ENCODE data around the gene ACTR3. TPM values are rescaled to one million over a fixed set of nuclear protein-coding genes. Genes with fewer than 3 reads are reported as not detected.

Gene ACTR3
- total RNA-seq, 4 donors from 2014 or later = 59.7 to 161 (median 124) TPM

DNA sequence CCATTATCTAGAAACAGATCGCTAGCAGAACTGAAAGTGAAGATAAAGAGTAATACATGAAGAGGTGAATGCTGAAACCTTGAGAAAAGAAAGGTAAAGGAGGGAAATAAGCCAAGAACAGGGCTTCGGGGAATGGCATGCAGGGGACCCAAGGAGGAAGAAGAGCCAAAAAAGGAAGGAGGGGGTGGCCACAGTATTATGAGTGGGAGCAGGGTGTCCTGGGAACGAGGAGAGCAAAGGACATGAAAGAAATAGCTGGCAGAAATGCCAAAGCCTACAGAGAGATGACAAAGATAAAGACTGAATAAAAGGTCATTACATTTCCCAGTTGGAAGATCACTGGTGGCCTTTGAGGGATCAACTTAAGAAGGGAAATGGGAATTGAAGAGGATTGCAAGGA lies 82.9 kb downstream of the ACTR3 start:
- no peak for TF ChIP-seq CTCF (IDR thresholded peaks at IDR 0.05; ENCODE audit: low read depth)

DNA sequence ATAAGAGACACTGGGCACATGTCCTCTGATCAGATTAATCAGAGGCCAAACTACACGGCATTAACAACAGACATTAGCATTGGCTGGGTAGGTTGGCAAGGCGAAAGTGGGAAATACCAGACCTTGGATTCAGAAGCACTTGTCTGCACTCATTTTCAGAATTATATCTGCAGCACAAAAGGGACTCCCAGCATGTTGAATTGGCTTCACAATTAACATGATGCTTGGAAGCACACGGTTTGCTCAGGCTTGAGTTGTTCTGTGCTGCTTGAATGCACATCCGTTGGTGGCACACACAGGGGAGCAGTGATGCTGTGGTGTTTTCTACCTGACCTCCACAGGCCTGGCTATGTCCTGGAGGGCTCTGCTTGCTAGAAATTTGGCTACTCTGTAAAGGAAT lies 83.9 kb downstream of the ACTR3 start:
- no peak for TF ChIP-seq CTCF (IDR thresholded peaks at IDR 0.05; ENCODE audit: low read depth)

DNA sequence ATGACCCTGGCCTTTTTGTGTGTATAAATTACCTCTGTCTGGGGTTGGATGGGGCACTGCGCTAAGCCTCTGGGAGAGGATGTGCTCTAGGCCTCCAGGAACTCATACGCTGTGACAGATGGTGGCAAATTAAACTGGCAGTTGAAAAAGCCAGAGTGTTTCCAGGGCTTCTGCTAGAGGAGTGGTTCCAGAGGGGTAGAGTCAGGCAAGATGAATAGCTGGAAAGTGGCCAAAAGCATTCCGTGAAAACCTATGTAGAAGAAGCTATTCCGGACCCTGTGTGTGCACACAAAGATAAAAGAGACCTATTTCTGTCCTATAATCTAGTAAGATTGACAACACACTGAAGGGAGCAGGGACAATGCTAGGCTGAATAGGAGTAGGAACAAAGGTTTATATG lies 84.8 kb downstream of the ACTR3 start:
- no peak for TF ChIP-seq CTCF (IDR thresholded peaks at IDR 0.05; ENCODE audit: low read depth)

DNA sequence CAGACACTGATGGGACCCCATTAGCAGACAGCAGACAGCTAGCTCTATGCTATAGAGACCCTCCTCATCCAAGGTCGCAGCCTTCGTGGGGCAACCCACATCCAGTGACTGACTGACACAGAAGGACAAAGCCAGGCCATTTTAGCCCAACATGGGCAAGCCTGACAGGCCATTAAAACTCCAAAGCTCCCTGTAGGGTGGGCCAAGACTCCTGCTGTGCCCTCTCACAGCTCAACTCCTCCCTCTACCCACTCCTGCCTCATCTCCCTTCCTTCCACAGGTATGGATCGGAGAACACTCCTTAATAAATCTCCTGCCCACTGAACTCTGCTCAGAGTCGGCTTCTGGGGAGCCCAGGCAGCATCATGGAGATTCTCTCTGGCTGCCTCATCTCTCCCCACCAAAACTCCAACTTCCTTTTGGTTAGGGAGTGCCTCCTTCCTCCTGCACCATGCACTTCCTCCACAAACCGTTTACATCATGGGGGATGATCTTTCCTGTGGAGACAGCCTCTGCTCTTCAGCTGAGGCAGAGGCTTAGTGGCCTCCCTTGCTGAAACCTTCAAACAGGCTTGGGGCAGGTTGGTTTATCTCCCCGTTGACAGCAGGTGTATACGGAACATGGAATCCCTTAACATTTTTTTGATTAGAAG lies 86.5 kb downstream of the ACTR3 start:
- TF ChIP-seq CTCF (IDR thresholded peaks at IDR 0.05; ENCODE audit: low read depth) = no peak

GRCh38 chr2:113977060-113977659 lies 87.3 kb downstream of the ACTR3 start:
- no peak for TF ChIP-seq CTCF (IDR thresholded peaks at IDR 0.05; ENCODE audit: low read depth)

DNA sequence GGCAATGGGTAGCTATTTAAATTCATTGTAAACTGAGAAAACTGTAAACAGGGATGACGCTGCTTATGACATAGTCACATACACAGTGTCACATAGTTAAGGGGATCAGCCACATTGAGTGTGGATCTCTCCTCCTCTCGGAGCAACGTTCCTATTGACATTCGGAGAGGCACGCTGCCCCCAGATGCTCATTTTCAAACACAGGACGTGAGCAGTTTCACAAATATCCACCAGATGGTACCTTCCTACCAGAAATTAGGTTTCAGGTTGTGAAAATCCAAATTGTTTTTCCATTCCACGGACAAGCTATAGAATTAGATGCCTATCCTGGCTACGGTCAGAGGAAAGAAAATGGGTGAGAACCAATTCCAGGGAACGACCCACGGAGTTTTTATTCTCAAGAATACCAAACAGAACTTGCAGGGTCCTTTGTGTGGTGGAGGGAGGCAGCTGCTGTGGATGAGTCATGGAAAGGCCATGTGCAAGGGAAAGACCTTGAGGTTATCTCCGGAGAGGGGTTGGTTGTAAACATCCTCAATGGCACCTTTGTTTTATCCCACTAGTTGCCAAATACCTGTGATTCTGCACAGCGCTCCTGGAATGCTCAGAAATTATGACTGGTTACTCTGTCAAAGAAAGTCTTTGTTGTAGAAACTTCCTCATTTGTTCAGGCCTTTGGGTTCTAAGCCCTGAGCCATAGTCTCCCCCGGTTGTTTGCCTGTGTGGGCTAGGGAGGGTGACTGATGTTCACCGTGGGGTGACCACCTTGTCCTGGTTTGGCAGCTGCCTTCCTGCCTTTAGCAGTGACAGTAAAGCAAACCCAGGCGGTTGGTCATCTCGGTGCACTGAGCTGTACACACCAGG lies 88.0 kb downstream of the ACTR3 start:
- TF ChIP-seq CTCF (IDR thresholded peaks at IDR 0.05; ENCODE audit: low read depth) = no peak

DNA sequence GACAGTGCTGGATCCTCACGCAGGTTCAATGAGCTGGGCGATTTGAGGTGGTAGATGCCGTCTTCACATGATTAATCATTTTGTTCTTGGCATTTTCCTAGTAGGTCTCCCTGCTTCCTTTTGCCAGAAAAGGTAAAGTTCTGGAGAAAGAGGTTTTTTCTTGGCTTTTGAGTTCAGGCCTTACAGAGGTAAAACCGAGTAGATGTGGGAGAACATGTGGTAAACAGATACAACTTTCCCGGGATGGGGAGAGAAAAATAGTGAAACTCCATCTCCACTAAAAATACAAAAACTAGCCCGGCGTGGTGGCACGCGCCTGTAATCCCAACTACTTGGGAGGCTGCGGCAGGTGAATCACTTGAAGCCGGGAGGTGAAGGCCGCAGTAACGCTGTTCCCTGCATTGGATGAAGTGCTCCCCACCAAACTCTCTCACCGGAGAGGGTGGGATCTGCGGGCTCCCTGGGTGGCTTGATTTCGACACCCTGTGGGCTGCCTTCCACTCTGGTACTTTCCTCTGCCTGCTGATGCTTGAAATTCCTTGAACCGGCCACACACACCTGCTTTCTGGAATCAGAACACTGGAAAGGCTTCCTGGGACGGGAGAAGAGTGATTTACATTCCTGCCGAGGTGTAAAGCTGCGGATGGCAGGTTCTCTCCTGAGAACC lies 88.8 kb downstream of the ACTR3 start:
- TF ChIP-seq CTCF (IDR thresholded peaks at IDR 0.05; ENCODE audit: low read depth) = no peak
